ENCODE measurements around the gene KIF20A.

KIF20A gene

GRCh38 chr5:138179277-138179857, 455 bp downstream of the KIF20A start:
- Histone ChIP-seq H3K36me3 (peaks cover 51% of the 10 kb centered on the region), H3K9me3 (no peaks in the 10 kb centered on the region), H3K4me1 (no peaks in the 10 kb centered on the region), H3K4me3 (ENCODE audit: low read depth, low read length) (peak overlapping the region; percentile 87), H3K27me3 (no peaks in the 10 kb centered on the region)
- no peak for TF ChIP-seq CTCF (IDR thresholded peaks at IDR 0.05; ENCODE audit: low read depth, low read length)
- DNase-seq = peak; percentile 13

GRCh38 chr5:138180183-138180782, 1.4 kb downstream of the KIF20A start:
- DNase-seq = peak; percentile 24
- Histone ChIP-seq H3K36me3 (peaks cover 55% of the 10 kb centered on the region), H3K27me3 (no peaks in the 10 kb centered on the region), H3K9me3 (no peaks in the 10 kb centered on the region), H3K4me3 (ENCODE audit: low read depth, low read length) (peak overlapping the region; percentile 87), H3K4me1 (no peaks in the 10 kb centered on the region)
- TF ChIP-seq CTCF (IDR thresholded peaks at IDR 0.05; ENCODE audit: low read depth, low read length) = peak; percentile 77

- Histone ChIP-seq H3K4me3 (ENCODE audit: low read depth, low read length) (no peak overlapping the region), H3K36me3 (peaks cover 60% of the 10 kb centered on the region), H3K27me3 (no peaks in the 10 kb centered on the region), H3K4me1 (no peaks in the 10 kb centered on the region), H3K9me3 (no peaks in the 10 kb centered on the region)
- no peak for DNase-seq
- no peak for TF ChIP-seq CTCF (IDR thresholded peaks at IDR 0.05; ENCODE audit: low read depth, low read length)
Measured at GRCh38 chr5:138180841-138181240, 1.9 kb downstream of the KIF20A start.

- Histone ChIP-seq H3K27me3 (no peaks in the 10 kb centered on the region), H3K4me3 (ENCODE audit: low read depth, low read length) (no peak overlapping the region), H3K4me1 (no peaks in the 10 kb centered on the region), H3K36me3 (peaks cover 76% of the 10 kb centered on the region), H3K9me3 (no peaks in the 10 kb centered on the region)
- no peak for DNase-seq
- no peak for TF ChIP-seq CTCF (IDR thresholded peaks at IDR 0.05; ENCODE audit: low read depth, low read length)
Measured at GRCh38 chr5:138182808-138183207, 3.9 kb downstream of the KIF20A start.

- Histone ChIP-seq H3K36me3 (peaks cover 96% of the 10 kb centered on the region), H3K4me1 (no peaks in the 10 kb centered on the region), H3K9me3 (no peaks in the 10 kb centered on the region), H3K27me3 (no peaks in the 10 kb centered on the region), H3K4me3 (ENCODE audit: low read depth, low read length) (no peak overlapping the region)
- DNase-seq = no peak
- no peak for TF ChIP-seq CTCF (IDR thresholded peaks at IDR 0.05; ENCODE audit: low read depth, low read length)
Measured at GRCh38 chr5:138186002-138186447, 7.1 kb downstream of the KIF20A start.

- Histone ChIP-seq H3K9me3 (no peaks in the 10 kb centered on the region), H3K4me1 (no peaks in the 10 kb centered on the region), H3K4me3 (ENCODE audit: low read depth, low read length) (no peak overlapping the region), H3K27me3 (no peaks in the 10 kb centered on the region), H3K36me3 (peaks cover 85% of the 10 kb centered on the region)
- no peak for DNase-seq
- no peak for TF ChIP-seq CTCF (IDR thresholded peaks at IDR 0.05; ENCODE audit: low read depth, low read length)
Measured at GRCh38 chr5:138188626-138189025, 9.7 kb downstream of the KIF20A start.

All from BE2C (cell line).